ENCODE measurements around the gene ADARB2. TPM values are rescaled to one million over a fixed set of nuclear protein-coding genes. Genes with fewer than 3 reads are reported as not detected.
"Not testable (repeated sequence)": the region's sequence is repeated elsewhere in the genome, so short reads cannot be mapped to it uniquely, and the experiment has no call there.

Gene ADARB2
- total RNA-seq, result not detected in 2 replicates

DNA sequence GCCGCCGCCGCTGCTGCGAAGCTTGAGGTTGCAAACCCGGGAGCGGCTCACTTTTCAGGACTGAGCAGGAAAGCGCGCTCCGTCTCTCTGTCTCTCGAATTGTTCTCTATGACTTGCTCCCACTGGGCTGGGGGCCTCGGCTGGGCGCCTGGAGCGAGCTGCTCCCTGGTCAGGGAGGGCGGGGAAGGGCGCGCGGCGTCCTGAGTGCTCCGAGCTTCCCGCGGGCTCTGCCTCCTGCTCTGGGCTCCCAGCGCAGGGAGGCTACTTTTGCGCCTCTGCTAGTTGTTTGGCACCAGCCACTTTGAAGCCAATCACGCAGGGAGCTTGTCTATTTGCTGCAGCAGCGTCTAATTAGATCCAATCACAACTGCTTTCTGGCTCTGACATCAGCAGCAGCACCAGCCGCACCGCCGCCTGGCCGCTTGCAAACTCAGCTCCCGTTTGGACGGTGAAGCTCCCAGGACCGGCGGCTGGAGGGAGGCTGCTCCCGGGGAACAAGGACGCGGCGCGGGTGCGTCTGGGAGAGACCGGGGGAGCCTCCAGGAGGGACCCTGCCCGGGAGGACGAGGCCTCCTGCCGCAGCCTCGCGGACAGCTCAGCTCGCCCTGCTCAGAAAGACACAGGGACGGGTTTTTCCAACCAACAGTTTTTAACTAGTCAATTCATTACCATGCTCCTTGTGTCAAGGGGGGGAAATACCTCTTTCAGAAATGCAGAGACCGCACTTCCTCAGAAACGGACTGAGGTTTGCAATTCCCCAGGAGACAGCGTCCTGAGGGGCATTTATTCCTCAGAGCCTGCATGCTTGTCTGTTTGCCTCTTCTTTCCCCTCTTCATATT is at the start of gene ADARB2:
ADARB2 (minus strand) TSS at position 304 of the 840 bp plus-strand sequence.
- DNase-seq, result no peak

DNA sequence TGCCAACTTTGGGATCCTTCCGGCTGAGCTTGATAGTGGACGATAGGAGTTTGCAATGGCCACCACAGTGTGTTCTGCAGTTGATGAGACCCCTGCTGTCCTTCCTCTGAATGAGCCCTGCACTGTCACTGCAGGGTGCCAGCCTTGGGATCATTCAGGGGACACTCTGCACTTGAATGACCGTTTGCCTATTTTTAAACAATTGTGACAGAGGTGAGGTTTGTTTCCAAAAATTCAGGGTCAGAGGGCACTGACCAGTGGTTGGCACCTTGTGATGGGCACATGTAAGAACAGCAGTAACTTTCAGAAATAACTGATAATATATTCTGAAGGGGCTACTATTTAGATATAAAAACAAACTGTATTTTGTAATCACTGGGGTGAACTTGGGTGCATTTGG is 48.5 kb upstream of the ADARB2 start:
- DNase-seq, result no peak

- no peak for DNase-seq
These were observed 45.5 kb upstream of the ADARB2 start for GRCh38 chr10:1782841-1783240.

GRCh38 chr10:1779796-1780195 is 42.5 kb upstream of the ADARB2 start:
- DNase-seq, result no peak

GRCh38 chr10:1778375-1778969 is 41.1 kb upstream of the ADARB2 start:
- no peak for DNase-seq

GRCh38 chr10:1776127-1776662 is 38.9 kb upstream of the ADARB2 start:
- no peak for DNase-seq

DNA sequence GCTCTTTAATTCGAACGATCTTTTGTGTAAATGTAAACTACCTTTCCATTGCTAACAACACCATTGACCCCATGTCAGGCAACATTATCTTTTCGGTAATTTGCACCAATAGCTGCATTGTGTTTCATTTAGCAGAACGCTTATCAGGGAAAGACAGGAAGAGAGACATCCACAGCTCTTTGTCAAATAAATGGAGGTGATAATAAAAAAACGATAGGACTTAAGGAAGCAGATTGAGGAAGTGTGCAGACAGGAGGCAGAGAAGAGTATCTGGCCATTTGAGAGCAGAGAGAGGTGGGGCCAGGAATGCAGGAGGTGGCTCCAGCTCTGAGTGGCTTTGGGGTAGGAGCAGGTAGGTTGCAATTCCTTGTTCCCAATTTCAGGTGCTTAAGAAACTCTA is 37.5 kb upstream of the ADARB2 start:
- DNase-seq, result no peak

DNA sequence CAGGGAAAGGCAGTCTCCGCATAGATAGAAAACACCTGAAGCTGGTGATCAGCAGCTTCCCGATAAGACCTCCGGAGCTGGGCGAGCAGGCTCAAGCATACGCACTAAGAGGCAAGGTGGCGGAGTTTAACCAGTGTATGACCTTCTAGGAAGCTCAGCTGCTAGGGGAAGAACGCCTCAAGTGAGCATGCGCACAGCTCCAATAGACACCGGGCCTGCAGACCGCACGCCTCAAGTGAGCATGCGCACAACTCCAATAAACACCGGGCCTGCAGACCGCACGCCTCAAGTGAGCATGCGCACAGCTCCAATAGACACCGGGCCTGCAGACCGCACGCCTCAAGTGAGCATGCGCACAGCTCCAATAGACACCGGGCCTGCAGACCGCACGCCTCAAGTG is 35.9 kb upstream of the ADARB2 start:
- not testable (repeated sequence) for DNase-seq

GRCh38 chr10:1766049-1766448 is 28.7 kb upstream of the ADARB2 start:
- DNase-seq, result no peak

- DNase-seq, result no peak
These were observed 24.8 kb upstream of the ADARB2 start for GRCh38 chr10:1762076-1762475.

DNA sequence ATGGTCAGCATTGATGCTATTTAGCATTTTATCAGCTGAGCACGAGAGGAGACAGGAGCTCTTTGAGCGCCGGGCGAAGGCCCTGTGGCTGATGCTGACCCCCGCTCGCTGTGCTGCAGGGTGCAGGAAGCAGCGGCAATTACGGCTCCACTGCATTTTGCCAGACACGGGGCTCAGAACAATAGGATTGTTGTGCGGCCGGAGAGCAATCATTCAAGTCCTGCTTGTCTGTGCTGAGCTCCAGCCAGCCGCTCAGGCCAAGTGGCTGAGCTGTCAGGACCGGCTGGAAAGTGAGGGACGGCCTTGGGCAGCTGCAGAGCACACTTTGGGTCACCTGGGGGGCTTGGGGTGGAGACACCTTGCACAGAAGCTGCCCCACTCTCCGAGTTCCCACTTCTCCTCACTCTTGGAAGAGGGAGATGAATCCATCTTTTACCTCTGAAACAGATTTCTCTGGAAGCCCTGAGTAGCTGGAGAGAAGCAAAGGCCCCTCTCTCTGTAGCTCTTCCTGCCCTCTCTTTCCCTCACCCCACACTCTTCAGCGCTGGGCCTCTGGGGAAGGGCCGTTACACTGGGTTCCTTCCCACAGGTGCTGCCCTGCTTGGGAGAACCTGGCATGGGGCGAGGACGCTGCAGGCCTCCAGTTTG is 17.3 kb upstream of the ADARB2 start:
- no peak for DNase-seq

- no peak for DNase-seq
These were observed 14.8 kb upstream of the ADARB2 start for GRCh38 chr10:1752153-1752552.

GRCh38 chr10:1747590-1748157 is 10.3 kb upstream of the ADARB2 start:
- DNase-seq, result no peak

- DNase-seq, result peak; percentile 1
These were observed 9.5 kb upstream of the ADARB2 start for GRCh38 chr10:1746796-1747195.

DNA sequence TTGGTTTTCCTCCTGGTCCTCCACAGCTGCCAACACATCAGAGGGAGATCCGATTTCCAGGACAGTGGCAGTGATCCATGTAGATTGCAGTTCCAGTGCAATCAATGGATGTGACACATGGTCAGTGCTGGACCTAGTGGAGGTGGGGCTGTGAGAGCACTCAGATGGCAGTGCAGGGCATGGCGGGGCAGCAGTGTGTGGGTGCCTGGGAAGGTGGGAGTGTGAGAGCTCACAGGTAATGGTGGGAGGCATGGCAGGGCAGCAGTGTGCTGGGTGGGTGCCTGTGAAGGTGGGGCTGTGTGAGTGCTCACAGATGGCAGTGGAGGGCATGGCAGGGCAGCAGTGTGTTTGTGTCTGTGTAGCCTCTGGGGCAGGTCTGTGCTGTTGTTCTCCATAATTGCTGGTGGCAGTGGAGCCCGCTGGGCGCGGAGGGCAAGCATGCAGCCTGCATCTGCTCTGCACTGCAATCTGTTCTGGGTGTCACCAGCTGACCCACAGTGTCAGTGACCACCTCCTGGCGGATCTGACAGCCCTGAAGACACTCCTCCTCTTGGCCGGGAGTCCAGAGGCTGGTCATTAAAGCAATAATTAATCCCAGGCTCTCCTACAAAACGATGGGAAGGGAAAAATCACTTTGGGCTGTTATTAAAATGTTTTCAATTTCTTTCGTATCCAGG is 8.6 kb upstream of the ADARB2 start:
- no peak for DNase-seq

- DNase-seq, result no peak
These were observed 7.2 kb upstream of the ADARB2 start for GRCh38 chr10:1744524-1744923.

DNA sequence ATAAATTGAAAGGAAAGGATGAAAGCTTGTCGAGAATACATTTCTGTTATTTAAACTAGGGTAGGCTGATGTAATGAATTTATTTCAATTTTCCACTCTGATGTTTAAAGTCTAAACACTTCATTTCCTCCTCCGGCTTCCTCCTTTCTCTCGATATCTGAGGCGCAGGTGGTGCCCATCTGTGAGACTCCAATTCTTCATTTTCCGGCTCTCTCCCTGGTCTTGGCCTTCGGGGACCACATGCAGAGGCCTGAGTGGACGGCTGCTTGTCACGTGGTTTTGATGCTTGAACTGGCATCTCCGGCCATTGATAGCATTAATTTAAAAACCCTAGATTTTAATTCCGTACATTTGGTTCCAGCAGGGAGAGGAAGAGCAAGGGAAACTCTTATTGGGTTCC is 5.8 kb upstream of the ADARB2 start:
- DNase-seq, result no peak

DNA sequence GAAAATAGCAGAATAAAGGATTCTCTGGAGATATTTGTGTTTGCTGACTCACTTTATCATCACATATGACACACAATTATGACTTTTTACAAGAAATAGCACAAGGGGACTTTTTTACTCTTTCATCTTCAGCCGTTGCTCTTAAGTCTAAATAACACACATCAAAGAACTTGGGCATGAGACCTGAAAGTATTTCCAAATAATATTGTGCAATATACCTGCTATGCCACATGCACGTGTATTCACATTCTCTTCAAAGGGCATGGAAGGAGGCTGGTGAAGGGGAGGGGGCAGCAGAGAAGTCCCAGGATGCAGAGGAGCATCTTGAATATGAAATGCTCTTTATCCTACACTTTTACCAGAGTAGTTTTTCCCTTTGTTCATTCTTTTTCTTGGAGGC is 4.1 kb upstream of the ADARB2 start:
- no peak for DNase-seq

- no peak for DNase-seq
These were observed 2.4 kb upstream of the ADARB2 start for GRCh38 chr10:1739751-1740150.

- DNase-seq, result no peak
These were observed 1.6 kb upstream of the ADARB2 start for GRCh38 chr10:1738950-1739349.

DNA sequence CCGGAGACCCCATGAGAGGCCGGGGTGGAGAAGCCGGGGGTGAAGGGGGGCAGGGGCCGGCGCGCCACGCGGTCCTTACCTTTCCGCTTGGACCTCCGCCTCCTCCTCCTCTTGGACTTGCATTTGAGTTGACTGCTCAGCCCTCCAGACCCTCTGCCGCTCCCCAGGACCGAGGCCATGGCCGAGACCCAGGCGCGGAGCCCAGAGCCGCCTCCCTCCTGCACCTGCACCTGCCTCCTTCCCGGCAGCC is 428 bp downstream of the ADARB2 start:
- no peak for DNase-seq

DNA sequence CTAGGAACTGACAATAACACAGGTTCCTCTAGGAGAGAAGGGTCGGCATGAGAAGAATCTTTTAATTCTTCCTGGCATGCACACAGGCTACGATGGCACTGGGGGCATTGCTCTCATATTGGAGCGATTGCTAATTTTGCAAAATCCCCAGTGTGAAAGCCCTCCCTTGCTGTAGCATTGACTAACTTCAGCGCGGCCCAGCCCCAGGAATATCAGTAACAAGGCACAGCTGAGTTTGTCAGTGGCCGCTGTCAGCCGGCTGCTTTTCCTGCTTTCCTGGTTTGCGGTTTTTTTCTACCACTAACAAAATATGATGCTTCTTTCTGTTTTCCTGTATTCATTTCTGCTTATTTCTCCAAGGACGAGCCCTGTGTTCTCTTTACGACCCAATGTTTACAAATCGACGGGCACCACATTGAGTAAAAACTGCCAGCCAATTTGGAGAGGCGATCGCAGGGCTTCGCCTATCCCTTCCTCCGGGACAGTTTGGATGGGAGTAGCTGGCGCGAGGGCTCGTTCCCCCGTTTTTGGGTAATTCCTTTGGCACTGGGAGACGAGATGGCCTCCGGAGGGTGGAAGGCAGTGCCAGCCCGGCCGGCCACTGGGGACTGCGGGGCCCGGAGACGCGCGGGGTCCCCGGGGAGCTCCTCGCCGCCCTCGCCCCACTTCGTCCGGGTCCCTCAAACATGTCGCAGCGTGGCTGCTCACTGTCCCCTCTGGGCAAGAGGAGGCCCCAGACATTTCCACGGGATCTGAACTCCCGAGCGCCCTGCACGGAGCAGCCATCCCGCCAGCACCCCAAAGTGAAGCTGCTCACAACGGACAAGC is 967 bp downstream of the ADARB2 start:
- no peak for DNase-seq

Data from dermis blood vessel endothelial cell (primary cell).